Suprapubic skin (tissue), 4 donors: ENCODE results near the gene ZYG11A.

ENCODE experiments used
- CTCF ChIP-seq, 2 donors: fragments of 200-600 bp in 1 of 2; fragments of 450-650 bp in 1 of 2; sonication (generic) in 1 of 2; IDR thresholded peaks; one replicate each; pipeline ENCODE4 v1.5.1; 2016 to 2019; ENCODE audit warnings: antibody characterized with exemption in 2 of 2, mild to moderate bottlenecking in 1 of 2, moderate library complexity in 1 of 2
- EP300 ChIP-seq: sonication (generic); formaldehyde crosslinking; IDR thresholded peaks from one replicate; pipeline ENCODE4 v1.6.1; 2017; ENCODE audit warnings: antibody characterized with exemption
- POLR2A ChIP-seq, 2 donors: fragments of 450-650 bp; IDR thresholded peaks; one replicate each; pipeline ENCODE4 v1.6.1; 2017; ENCODE audit warnings: antibody characterized with exemption in 2 of 2, mild to moderate bottlenecking in 2 of 2, moderate library complexity in 2 of 2
- POLR2AphosphoS5 ChIP-seq, 3 donors: sonication (generic); formaldehyde crosslinking; IDR thresholded peaks; one replicate each; pipeline ENCODE4 v1.6.1; 2017; ENCODE audit warnings: antibody characterized with exemption in 3 of 3

- TF ChIP-seq POLR2AphosphoS5 (IDR thresholded peaks at IDR 0.05) (no peak), CTCF (IDR thresholded peaks at IDR 0.05) (no peak), POLR2A (IDR thresholded peaks at IDR 0.05) (no peak), EP300 (no peak)
These were observed 10.3 kb downstream of the ZYG11A start for GRCh38 chr1:52852854-52853253.
